IMR-90 (cell line): ENCODE measurements around the gene OR5AR1. TPM values are rescaled to one million over a fixed set of nuclear protein-coding genes. Genes with fewer than 3 reads are reported as not detected.

Experiments used
- ATAC-seq: fragments of 200-7000 bp; cut with Tn5 transposase; 2 replicates; pipeline ENCODE4 v1.9.1; 2020; ENCODE audit warnings: low read depth, mild to moderate bottlenecking, moderate library complexity
- BruUV-seq: library from RNA; stranded (reverse); fragments of 400-500 nt; replicated peaks from 2 replicates; lab custom pipeline; 2021; lab: Mats Ljungman, UMichigan
- CTCF ChIA-PET: fragments of 300-600 bp; formaldehyde crosslinking; extraction: SDS; loops from one replicate; lab custom pipeline; 2021; ENCODE audit warnings: antibody characterized with exemption; lab: Yijun Ruan, JAX
- POLR2A ChIA-PET: fragments of 300-600 bp; sonication (Branson Sonifier 250); formaldehyde crosslinking; loops from one replicate; lab custom pipeline; 2022; ENCODE audit warnings: antibody characterized with exemption; ENCODE audit not compliant: unreplicated experiment; lab: Charles Lee
- DNase-seq: peaks from one replicate; pipeline ENCODE4 v3.0.0; 2013
- H2AFZ ChIP-seq: replicated peaks from 2 replicates; pipeline ENCODE3; 2013; ENCODE audit warnings: low read length, mild to moderate bottlenecking; ENCODE audit not compliant: poor library complexity
- H2AK5ac ChIP-seq: 2 replicates; pipeline ENCODE4 v1.6.1; 2013; ENCODE audit warnings: low read depth, low read length, inconsistent platforms
- H2AK9ac ChIP-seq: replicated peaks from 2 replicates; pipeline ENCODE3; 2013; ENCODE audit warnings: mild to moderate bottlenecking, low read depth, low read length, moderate library complexity; ENCODE audit not compliant: poor library complexity
- H2BK120ac ChIP-seq: 2 replicates; pipeline ENCODE4 v1.6.1; 2013; ENCODE audit warnings: low read depth, low read length, inconsistent platforms
- H2BK15ac ChIP-seq: 3 replicates; pipeline ENCODE4 v1.6.1; 2013; ENCODE audit warnings: low read depth, low read length, inconsistent platforms
- H2BK20ac ChIP-seq: 2 replicates; pipeline ENCODE4 v1.6.1; 2013; ENCODE audit warnings: low read depth, mild to moderate bottlenecking, inconsistent platforms, low read length, moderate library complexity
- H2BK5ac ChIP-seq: 2 replicates; pipeline ENCODE4 v1.6.1; 2013; ENCODE audit warnings: mild to moderate bottlenecking, low read depth, low read length, inconsistent platforms; ENCODE audit not compliant: poor library complexity, severe bottlenecking
- H3K14ac ChIP-seq: replicated peaks from 2 replicates; pipeline ENCODE4 v1.6.1; 2013; ENCODE audit warnings: low read depth, low read length, inconsistent platforms
- H3K18ac ChIP-seq: 2 replicates; pipeline ENCODE4 v1.6.1; 2013; ENCODE audit warnings: low read depth, low read length, control low read depth
- H3K23ac ChIP-seq: 2 replicates; pipeline ENCODE4 v1.6.1; 2013; ENCODE audit warnings: low read depth, low read length, inconsistent platforms
- H3K27ac ChIP-seq: 2 replicates; pipeline ENCODE4 v1.5.1; 2013; ENCODE audit warnings: mild to moderate bottlenecking, control low read depth, low read length; ENCODE audit not compliant: insufficient read depth
- H3K27me3 ChIP-seq: 2 replicates; pipeline ENCODE4 v1.6.1; 2013; ENCODE audit warnings: low read length; ENCODE audit not compliant: control insufficient read depth, insufficient read depth
- H3K36me3 ChIP-seq: 2 replicates; pipeline ENCODE4 v1.6.1; 2013; ENCODE audit warnings: low read length, mixed read lengths; ENCODE audit not compliant: control insufficient read depth, insufficient read depth
- H3K4ac ChIP-seq: 2 replicates; pipeline ENCODE4 v1.6.1; 2013; ENCODE audit warnings: low read depth, low read length, inconsistent platforms
- H3K4me1 ChIP-seq: 2 replicates; pipeline ENCODE4 v1.6.1; 2013; ENCODE audit warnings: low read length, mixed read lengths; ENCODE audit not compliant: control insufficient read depth, insufficient read depth
- H3K4me2 ChIP-seq: 2 replicates; pipeline ENCODE4 v1.6.1; 2013; ENCODE audit warnings: low read depth, mild to moderate bottlenecking, control low read depth, low read length, moderate library complexity
- H3K4me3 ChIP-seq: 2 replicates; pipeline ENCODE4 v1.5.1; 2013; ENCODE audit warnings: low read depth, mild to moderate bottlenecking, control low read depth, low read length, moderate library complexity; ENCODE audit not compliant: insufficient read depth
- H3K56ac ChIP-seq: 2 replicates; pipeline ENCODE4 v1.6.1; 2013; ENCODE audit warnings: low read length, inconsistent platforms; ENCODE audit not compliant: insufficient read depth; ENCODE audit errors: extremely low read depth
- H3K79me1 ChIP-seq, 2 experiments: 2 replicates each; pipeline ENCODE4 v1.6.1; 2013; ENCODE audit warnings: low read length in 2 of 2, inconsistent platforms in 1 of 2, low read depth in 1 of 2
- H3K9ac ChIP-seq: 2 replicates; pipeline ENCODE4 v1.6.1; 2013; ENCODE audit warnings: low read depth, low read length, control low read depth
- H3K9me1 ChIP-seq: 2 replicates; pipeline ENCODE4 v1.6.1; 2013; ENCODE audit warnings: low read length, inconsistent platforms; ENCODE audit not compliant: insufficient read depth
- H3K9me3 ChIP-seq: 2 replicates; pipeline ENCODE4 v1.6.1; 2013; ENCODE audit warnings: low read length; ENCODE audit not compliant: control insufficient read depth, insufficient read depth
- H4K20me1 ChIP-seq: 2 replicates; pipeline ENCODE4 v1.6.1; 2013; ENCODE audit warnings: low read length, inconsistent platforms; ENCODE audit not compliant: insufficient read depth
- H4K5ac ChIP-seq: 2 replicates; pipeline ENCODE4 v1.6.1; 2013; ENCODE audit warnings: mild to moderate bottlenecking, low read depth, low read length, control low read depth
- H4K8ac ChIP-seq, 2 experiments: 2 replicates each; pipeline ENCODE4 v1.6.1; 2013; ENCODE audit warnings: low read depth in 2 of 2, low read length in 2 of 2, control low read depth in 1 of 2, inconsistent platforms in 1 of 2
- H4K91ac ChIP-seq: 2 replicates; pipeline ENCODE4 v1.6.1; 2013; ENCODE audit warnings: low read depth, low read length, inconsistent platforms; ENCODE audit not compliant: insufficient read depth
- BHLHE40 ChIP-seq: fragments of 150-350 bp; IDR thresholded peaks from 2 replicates; pipeline ENCODE4 v1.6.1; 2016; ENCODE audit warnings: mild to moderate bottlenecking, low read depth, low read length
- CEBPB ChIP-seq: IDR thresholded peaks from 2 replicates; pipeline ENCODE4 v1.6.1; 2012; ENCODE audit warnings: low read depth, low read length, improper control_type of control experiment
- CHD1 ChIP-seq: IDR thresholded peaks from 2 replicates; pipeline ENCODE4 v1.6.1; 2012; ENCODE audit warnings: low read depth, low read length, improper control_type of control experiment
- FOS ChIP-seq: fragments of 150-350 bp; IDR thresholded peaks from 2 replicates; pipeline ENCODE4 v1.6.1; 2016; ENCODE audit warnings: low read depth, low read length
- MAFK ChIP-seq: IDR thresholded peaks from 2 replicates; pipeline ENCODE4 v1.6.1; 2012; ENCODE audit warnings: low read depth, low read length, improper control_type of control experiment
- MAZ ChIP-seq: IDR thresholded peaks from 2 replicates; pipeline ENCODE4 v1.6.1; 2012; ENCODE audit warnings: low read depth, mild to moderate bottlenecking, low read length, improper control_type of control experiment, moderate library complexity, borderline replicate concordance
- MXI1 ChIP-seq: IDR thresholded peaks from 2 replicates; pipeline ENCODE4 v1.6.1; 2012; ENCODE audit warnings: low read depth, mild to moderate bottlenecking, low read length, moderate library complexity, borderline replicate concordance
- NFE2L2 ChIP-seq: fragments of 150-350 bp; IDR thresholded peaks from 2 replicates; pipeline ENCODE4 v1.6.1; 2016; ENCODE audit warnings: low read depth, mild to moderate bottlenecking, low read length
- POLR2A ChIP-seq: IDR thresholded peaks from 2 replicates; pipeline ENCODE4 v1.6.1; 2012; ENCODE audit warnings: mild to moderate bottlenecking, low read depth, low read length
- RAD21 ChIP-seq: IDR thresholded peaks from 2 replicates; pipeline ENCODE4 v1.6.1; 2012; ENCODE audit warnings: low read length, improper control_type of control experiment
- RCOR1 ChIP-seq: IDR thresholded peaks from 2 replicates; pipeline ENCODE4 v1.6.1; 2012; ENCODE audit warnings: mild to moderate bottlenecking, low read length, improper control_type of control experiment; ENCODE audit not compliant: insufficient replicate concordance
- RFX5 ChIP-seq: IDR thresholded peaks from 2 replicates; pipeline ENCODE4 v1.8.0; 2012; ENCODE audit warnings: low read depth, mild to moderate bottlenecking, low read length, moderate library complexity
- SMC3 ChIP-seq: fragments of 150-350 bp; IDR thresholded peaks from 2 replicates; pipeline ENCODE4 v1.6.1; 2016; ENCODE audit warnings: low read depth, mild to moderate bottlenecking, antibody characterized with exemption, low read length, moderate library complexity
- WGBS, 2 experiments: methylation state at CpG; one replicate each; pipeline versions ENCODE4 v1.1.5 to v1.1.7; 2013; ENCODE audit warnings: missing lambda C conversion rate in 2 of 2; ENCODE audit not compliant: insufficient read length in 1 of 2; ENCODE audit errors: extremely low coverage in 2 of 2; 5-methylcytosine and 5-hydroxymethylcytosine counted together
- dilution Hi-C: fragments of 300-500 bp; cut with HindIII; formaldehyde crosslinking; loops from one replicate; pipeline ENCODE4 v1.14.3; 2018; ENCODE audit warnings: low sequenced_read_pairs; ENCODE audit not compliant: unreplicated experiment
- in situ Hi-C: fragments of 300-500 bp; cut with MboI; formaldehyde crosslinking; loops from 3 replicates; pipeline ENCODE4 v1.14.3; 2019; ENCODE audit warnings: low sequenced_read_pairs, inconsistent platforms, mixed read lengths
- intact Hi-C: fragments of 100-400 bp; cut with micrococcal nuclease; formaldehyde crosslinking; loops from 2 replicates; pipeline ENCODE4 v1.10.0; 2022
- polyA plus RNA-seq, 3 experiments: library from polyadenylated mRNA; depleted of rRNA; stranded (reverse); fragments of >200 nt; gene quantifications; 2 replicates each; pipeline ENCODE4 v1.2.3, GENCODE V29; 2012; ENCODE audit warnings: low replicate concordance in 1 of 3
- total RNA-seq: library from RNA; depleted of rRNA; stranded (reverse); fragments of >200 nt; gene quantifications from 2 replicates; pipeline ENCODE4 v1.2.3, GENCODE V29; 2012
- TF ChIP-seq, protein P1 (sequence below): fragments of 150-350 bp; IDR thresholded peaks from 2 replicates; pipeline ENCODE4 v1.6.1; 2016; ENCODE audit warnings: low read depth, mild to moderate bottlenecking, low read length, moderate library complexity, borderline replicate concordance
- TF ChIP-seq, protein P2 (sequence below): fragments of 150-350 bp; IDR thresholded peaks from 2 replicates; pipeline ENCODE4 v1.6.1; 2017; ENCODE audit warnings: mild to moderate bottlenecking, antibody characterized with exemption, low read length, low read depth
- TF ChIP-seq, protein P3 (sequence below): conservative IDR thresholded peaks from 2 replicates; pipeline ENCODE4 v1.5.1; 2012; ENCODE audit warnings: mild to moderate bottlenecking, low read depth, low read length, improper control_type of control experiment

Gene OR5AR1
- total and polyA plus RNA-seq, 2 of the 4 experiments (the other 2 are of a cell fraction): not detected

DNA sequence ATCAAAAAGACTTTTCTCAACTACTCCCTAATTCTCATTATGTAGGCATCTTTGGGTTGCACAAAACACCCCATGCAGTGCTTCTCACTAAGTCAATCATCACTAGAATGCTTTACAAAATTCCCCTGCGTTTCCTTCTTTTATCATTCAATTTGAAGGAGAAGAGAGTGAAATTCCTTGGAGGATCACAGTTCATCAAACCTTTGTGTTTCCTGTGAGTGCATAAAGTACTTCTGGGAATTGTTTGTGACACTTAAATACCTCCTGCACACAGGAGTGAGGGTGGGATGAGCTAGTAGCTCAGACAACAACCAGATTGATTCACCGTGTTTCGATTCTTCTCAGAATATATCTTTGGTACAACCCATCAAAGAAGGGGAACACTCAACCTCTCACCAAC, 3.7 kb upstream of the OR5AR1 start:
- POLR2A ChIA-PET: no interaction called here
- dilution Hi-C loops: no loop called here
- no TSS peak for BruUV-seq

More for the DNA sequence above, 3.7 kb upstream of the OR5AR1 start:
- no peak overlapping the region for H2BK5ac ChIP-seq
- intact Hi-C loops (no loop called here), in situ Hi-C loops (no loop called here)
- H4K8ac ChIP-seq: no peak overlapping the region
- H4K91ac ChIP-seq: no peak overlapping the region
- H3K27ac ChIP-seq: no peak overlapping the region
- H3K4ac ChIP-seq: no peak overlapping the region
- no peaks in the 10 kb centered on the region for H4K20me1 ChIP-seq
- no peak overlapping the region for H3K4me3 ChIP-seq
- ATAC-seq (no peak), DNase-seq (no peak)
- H3K9me1 ChIP-seq: no peaks in the 10 kb centered on the region
- H3K18ac ChIP-seq: no peak overlapping the region
- TF ChIP-seq, protein P1, sequence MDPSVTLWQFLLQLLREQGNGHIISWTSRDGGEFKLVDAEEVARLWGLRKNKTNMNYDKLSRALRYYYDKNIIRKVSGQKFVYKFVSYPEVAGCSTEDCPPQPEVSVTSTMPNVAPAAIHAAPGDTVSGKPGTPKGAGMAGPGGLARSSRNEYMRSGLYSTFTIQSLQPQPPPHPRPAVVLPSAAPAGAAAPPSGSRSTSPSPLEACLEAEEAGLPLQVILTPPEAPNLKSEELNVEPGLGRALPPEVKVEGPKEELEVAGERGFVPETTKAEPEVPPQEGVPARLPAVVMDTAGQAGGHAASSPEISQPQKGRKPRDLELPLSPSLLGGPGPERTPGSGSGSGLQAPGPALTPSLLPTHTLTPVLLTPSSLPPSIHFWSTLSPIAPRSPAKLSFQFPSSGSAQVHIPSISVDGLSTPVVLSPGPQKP: no peak
- TF ChIP-seq POLR2A: no peak
- TF ChIP-seq RAD21: no peak
- TF ChIP-seq, protein P2, sequence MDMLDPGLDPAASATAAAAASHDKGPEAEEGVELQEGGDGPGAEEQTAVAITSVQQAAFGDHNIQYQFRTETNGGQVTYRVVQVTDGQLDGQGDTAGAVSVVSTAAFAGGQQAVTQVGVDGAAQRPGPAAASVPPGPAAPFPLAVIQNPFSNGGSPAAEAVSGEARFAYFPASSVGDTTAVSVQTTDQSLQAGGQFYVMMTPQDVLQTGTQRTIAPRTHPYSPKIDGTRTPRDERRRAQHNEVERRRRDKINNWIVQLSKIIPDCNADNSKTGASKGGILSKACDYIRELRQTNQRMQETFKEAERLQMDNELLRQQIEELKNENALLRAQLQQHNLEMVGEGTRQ: no peak
- TF ChIP-seq SMC3: no peak
- TF ChIP-seq CHD1: no peak
- no peak for TF ChIP-seq MXI1
- no peak for TF ChIP-seq MAZ
- TF ChIP-seq BHLHE40: no peak
- TF ChIP-seq CEBPB: no peak
- TF ChIP-seq, protein P3, sequence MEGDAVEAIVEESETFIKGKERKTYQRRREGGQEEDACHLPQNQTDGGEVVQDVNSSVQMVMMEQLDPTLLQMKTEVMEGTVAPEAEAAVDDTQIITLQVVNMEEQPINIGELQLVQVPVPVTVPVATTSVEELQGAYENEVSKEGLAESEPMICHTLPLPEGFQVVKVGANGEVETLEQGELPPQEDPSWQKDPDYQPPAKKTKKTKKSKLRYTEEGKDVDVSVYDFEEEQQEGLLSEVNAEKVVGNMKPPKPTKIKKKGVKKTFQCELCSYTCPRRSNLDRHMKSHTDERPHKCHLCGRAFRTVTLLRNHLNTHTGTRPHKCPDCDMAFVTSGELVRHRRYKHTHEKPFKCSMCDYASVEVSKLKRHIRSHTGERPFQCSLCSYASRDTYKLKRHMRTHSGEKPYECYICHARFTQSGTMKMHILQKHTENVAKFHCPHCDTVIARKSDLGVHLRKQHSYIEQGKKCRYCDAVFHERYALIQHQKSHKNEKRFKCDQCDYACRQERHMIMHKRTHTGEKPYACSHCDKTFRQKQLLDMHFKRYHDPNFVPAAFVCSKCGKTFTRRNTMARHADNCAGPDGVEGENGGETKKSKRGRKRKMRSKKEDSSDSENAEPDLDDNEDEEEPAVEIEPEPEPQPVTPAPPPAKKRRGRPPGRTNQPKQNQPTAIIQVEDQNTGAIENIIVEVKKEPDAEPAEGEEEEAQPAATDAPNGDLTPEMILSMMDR: no peak
- no peak for TF ChIP-seq RFX5
- no peak for TF ChIP-seq FOS
- TF ChIP-seq RCOR1: no peak
- no peak for TF ChIP-seq NFE2L2
- no peak for TF ChIP-seq MAFK
- H3K56ac ChIP-seq: no peak overlapping the region
- H3K14ac ChIP-seq: no peak overlapping the region
- H3K9me3 ChIP-seq: peaks cover 8% of the 10 kb centered on the region; the same call in 1 of the 2 replicates
- WGBS, 2 experiments: no CpG with 5 or more reads among the region's 3 CpGs
- H2AK5ac ChIP-seq: no peak overlapping the region
- H3K36me3 ChIP-seq: no peaks in the 10 kb centered on the region
- H2BK120ac ChIP-seq: no peak overlapping the region
- no peak overlapping the region for H2BK20ac ChIP-seq
- H4K5ac ChIP-seq: no peak overlapping the region
- H3K23ac ChIP-seq: no peak overlapping the region
- no peaks in the 10 kb centered on the region for H3K79me1 ChIP-seq
- H2AFZ ChIP-seq: no peak overlapping the region
- no peak overlapping the region for H2AK9ac ChIP-seq
- H3K9ac ChIP-seq: no peak overlapping the region
- H3K4me1 ChIP-seq: no peaks in the 10 kb centered on the region
- CTCF ChIA-PET: no interaction called here
- H3K4me2 ChIP-seq: no peak overlapping the region
- H3K27me3 ChIP-seq: no peaks in the 10 kb centered on the region
- no peak overlapping the region for H2BK15ac ChIP-seq
